Neutrophil (primary cell): ENCODE measurements around the gene KDM3B.

Experiments used
- H3K27ac ChIP-seq: fragments of 200-600 bp; sonication (generic); 2 replicates; pipeline ENCODE4 v1.5.1; 2016; ENCODE audit warnings: mild to moderate bottlenecking, moderate library complexity
- H3K27me3 ChIP-seq: fragments of 200-600 bp; sonication (generic); 2 replicates; pipeline ENCODE4 v1.6.0; 2016; ENCODE audit warnings: mild to moderate bottlenecking
- H3K36me3 ChIP-seq: fragments of 200-600 bp; sonication (generic); 2 replicates; pipeline ENCODE4 v1.5.1; 2017
- H3K4me1 ChIP-seq, 2 experiments: fragments of 200-600 bp in 1 of 2; sonication (generic) in 1 of 2; 1 replicate in 1 of 2; 2 replicates in 1 of 2; pipeline versions ENCODE4 v1.5.1 to v1.6.1; 2013 to 2016; ENCODE audit warnings: low read depth in 1 of 2, low read length in 1 of 2, mild to moderate bottlenecking in 1 of 2, moderate library complexity in 1 of 2; ENCODE audit not compliant: control insufficient read depth in 1 of 2, insufficient read depth in 1 of 2
- H3K4me3 ChIP-seq, 2 experiments: fragments of 200-600 bp in 1 of 2; sonication (generic) in 1 of 2; 1 replicate in 1 of 2; 2 replicates in 1 of 2; pipeline ENCODE4 v1.5.1; 2013 to 2016; ENCODE audit warnings: low read depth in 1 of 2, low read length in 1 of 2, mild to moderate bottlenecking in 1 of 2, moderate library complexity in 1 of 2
- H3K9me3 ChIP-seq: fragments of 200-600 bp; sonication (generic); 2 replicates; pipeline ENCODE4 v1.5.1; 2016
- CTCF ChIP-seq: fragments of 200-600 bp; sonication (generic); IDR thresholded peaks from 2 replicates; pipeline ENCODE4 v1.5.1; 2016; ENCODE audit warnings: antibody characterized with exemption

KDM3B gene

DNA sequence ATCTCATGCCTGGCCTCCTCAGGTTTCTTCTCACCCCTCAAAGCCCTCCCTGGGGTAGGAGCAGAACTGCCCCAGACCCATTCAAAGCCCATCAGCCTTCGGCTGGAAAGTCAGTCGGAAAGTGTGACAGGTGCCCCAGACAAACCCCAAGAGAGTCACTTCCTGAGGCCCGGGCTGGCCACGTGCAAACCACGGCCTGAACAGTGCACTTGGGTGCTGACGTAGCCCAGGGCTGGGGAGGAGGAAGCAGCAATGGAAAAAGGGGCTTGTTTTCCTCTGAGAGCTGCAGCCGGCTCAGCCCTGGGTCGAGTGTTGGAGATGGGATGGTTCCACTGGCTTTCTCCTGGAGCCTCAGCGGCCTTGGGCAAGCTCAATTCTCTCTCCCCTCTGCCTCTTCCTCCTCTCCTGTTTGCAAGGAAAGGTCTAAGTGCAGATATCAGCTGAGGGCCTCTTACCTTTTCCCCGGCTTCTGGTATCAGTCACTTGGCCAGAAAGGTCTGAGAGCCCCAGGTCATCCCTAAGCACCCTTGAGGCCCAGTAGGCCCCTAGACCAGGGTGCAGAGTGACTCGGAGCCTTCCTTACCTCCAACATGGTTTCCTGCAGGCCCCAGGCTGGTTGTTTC is 106.9 kb downstream of the KDM3B start:
- Histone ChIP-seq H3K4me3 (no peak overlapping the region), H3K9me3 (no peaks in the 10 kb centered on the region), H3K36me3 (no peaks in the 10 kb centered on the region), H3K27ac (no peak overlapping the region), H3K4me1 (peaks cover 10 to 15% of the 10 kb centered on the region in 2 experiments), H3K27me3 (no peaks in the 10 kb centered on the region)
- TF ChIP-seq CTCF = no peak

DNA sequence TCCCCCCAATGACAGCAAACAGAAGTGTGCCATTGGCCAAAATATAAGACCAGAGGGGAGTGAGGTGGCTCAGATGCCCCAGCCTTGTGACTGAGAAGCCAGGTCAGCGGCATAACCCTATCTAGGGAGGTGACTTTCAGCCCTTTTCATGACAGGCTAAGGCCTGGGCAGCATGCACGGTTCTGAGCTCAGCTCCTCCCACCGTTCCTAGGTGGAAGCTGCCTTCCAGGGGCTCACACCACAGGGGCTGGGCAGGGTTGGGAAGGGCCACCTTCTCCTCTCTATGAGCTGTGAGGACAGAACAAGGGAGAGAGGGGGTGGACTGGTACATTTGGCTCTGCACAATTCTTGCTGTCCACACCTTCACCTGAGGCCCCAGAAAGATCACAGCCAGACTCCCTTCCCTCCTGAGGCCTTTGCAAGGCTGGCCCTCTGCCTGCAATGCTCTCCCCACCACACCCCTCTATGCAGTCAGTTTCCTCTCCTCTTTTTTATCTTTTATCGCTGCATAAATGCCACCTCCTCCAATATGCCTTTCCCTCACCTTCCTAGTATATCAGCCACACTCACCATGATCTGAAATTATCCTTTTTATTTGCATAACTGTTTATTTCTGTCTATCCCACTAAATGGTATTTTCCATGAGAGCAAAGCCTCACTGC is 107.7 kb downstream of the KDM3B start:
- H3K27me3 ChIP-seq = no peaks in the 10 kb centered on the region
- no peak overlapping the region for H3K27ac ChIP-seq
- no peak overlapping the region for H3K4me3 ChIP-seq
- H3K9me3 ChIP-seq = no peaks in the 10 kb centered on the region
- TF ChIP-seq CTCF = no peak
- H3K4me1 ChIP-seq = peaks cover 10 to 17% of the 10 kb centered on the region in 2 experiments
- no peaks in the 10 kb centered on the region for H3K36me3 ChIP-seq

GRCh38 chr5:138461343-138462125 is 109.0 kb downstream of the KDM3B start:
- Histone ChIP-seq H3K4me3 (no peak overlapping the region), H3K27me3 (peaks cover 11% of the 10 kb centered on the region), H3K9me3 (no peaks in the 10 kb centered on the region), H3K4me1 (peaks cover 19 to 26% of the 10 kb centered on the region in 2 experiments), H3K36me3 (no peaks in the 10 kb centered on the region), H3K27ac (no peak overlapping the region)
- no peak for TF ChIP-seq CTCF

DNA sequence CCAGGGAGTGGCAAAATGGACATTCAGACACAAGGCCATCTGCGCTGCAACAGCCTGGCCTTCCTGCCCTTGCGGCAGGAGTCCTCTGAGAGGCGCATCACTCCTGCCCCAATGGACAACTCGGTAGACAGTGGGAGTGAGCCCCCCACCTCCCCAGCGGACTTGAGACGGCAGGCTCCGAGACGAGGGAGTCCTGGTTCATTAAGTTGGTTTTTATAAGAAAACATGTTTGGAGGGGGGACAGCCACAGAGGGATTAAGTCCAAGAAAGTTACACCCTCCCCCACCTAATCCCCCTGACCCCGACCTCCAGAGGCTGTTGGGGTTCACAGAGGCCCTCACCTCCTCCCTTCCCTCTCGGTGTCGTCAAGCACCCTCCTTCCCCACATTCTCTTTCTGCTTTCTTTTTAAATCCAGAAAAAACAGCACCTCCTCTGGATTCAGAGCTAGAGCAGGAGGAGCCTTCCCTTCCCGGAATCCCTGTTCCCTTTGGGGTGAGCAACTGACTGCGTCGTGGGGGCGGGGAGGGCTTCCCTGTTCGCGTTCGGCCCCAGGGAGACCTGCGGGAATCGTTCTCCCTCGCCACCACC is 111.0 kb downstream of the KDM3B start:
- Histone ChIP-seq H3K27me3 (peaks cover 31% of the 10 kb centered on the region), H3K27ac (peak overlapping the region; percentile 99), H3K9me3 (no peaks in the 10 kb centered on the region), H3K36me3 (no peaks in the 10 kb centered on the region), H3K4me1 (peaks cover 24 to 26% of the 10 kb centered on the region in 2 experiments), H3K4me3 (peak overlapping the region; percentile 86 to 99)
- no peak for TF ChIP-seq CTCF

GRCh38 chr5:138464008-138464387 is 111.5 kb downstream of the KDM3B start:
- no peaks in the 10 kb centered on the region for H3K9me3 ChIP-seq
- peaks cover 31% of the 10 kb centered on the region for H3K27me3 ChIP-seq
- peak; percentile 93 for TF ChIP-seq CTCF
- H3K4me1 ChIP-seq = peaks cover 24% of the 10 kb centered on the region in 2 experiments
- peak overlapping the region; percentile 86 to 99 for H3K4me3 ChIP-seq
- H3K36me3 ChIP-seq = no peaks in the 10 kb centered on the region
- peak overlapping the region; percentile 99 for H3K27ac ChIP-seq
